AG10803 (cell line): ENCODE results near the gene MCOLN2.
"Not testable (repeated sequence)": the region's sequence is repeated elsewhere in the genome, so short reads cannot be mapped to it uniquely, and the experiment has no call there.

Experiments used
- DNase-seq: peaks from one replicate; pipeline ENCODE4 v3.0.0; 2010; ENCODE audit warnings: low read depth
- H3K4me3 ChIP-seq: 2 replicates; pipeline ENCODE4 v1.5.1; 2011; ENCODE audit warnings: mild to moderate bottlenecking, low read length, control low read depth
- CTCF ChIP-seq: conservative IDR thresholded peaks from 2 replicates; pipeline ENCODE4 v1.5.1; 2011; ENCODE audit warnings: mild to moderate bottlenecking, low read length, control low read depth, inconsistent platforms

The MCOLN2 gene

GRCh38 chr1:84919461-84919970, 77.4 kb downstream of the MCOLN2 start:
- no peak for DNase-seq
- no peak for TF ChIP-seq CTCF
- no peak overlapping the region for H3K4me3 ChIP-seq

- no peak for TF ChIP-seq CTCF
- DNase-seq, result no peak
- H3K4me3 ChIP-seq, result no peak overlapping the region
These were observed 78.1 kb downstream of the MCOLN2 start for GRCh38 chr1:84918726-84919336.

- no peak for TF ChIP-seq CTCF
- DNase-seq, result no peak
- H3K4me3 ChIP-seq, result no peak overlapping the region
These were observed 80.0 kb downstream of the MCOLN2 start for GRCh38 chr1:84916897-84917296.

- TF ChIP-seq CTCF, result no peak
- no peak overlapping the region for H3K4me3 ChIP-seq
- peak; percentile 24 for DNase-seq
These were observed 83.4 kb downstream of the MCOLN2 start for GRCh38 chr1:84913555-84913892.

GRCh38 chr1:84912726-84913554, 84.0 kb downstream of the MCOLN2 start:
- H3K4me3 ChIP-seq, result no peak overlapping the region
- TF ChIP-seq CTCF, result no peak
- no peak for DNase-seq

- not testable (repeated sequence) for DNase-seq, H3K4me3 ChIP-seq
These were observed 88.0 kb downstream of the MCOLN2 start for GRCh38 chr1:84908746-84909464.

GRCh38 chr1:84907095-84907827, 89.7 kb downstream of the MCOLN2 start:
- DNase-seq, result peak; percentile 18
- no peak overlapping the region for H3K4me3 ChIP-seq
- TF ChIP-seq CTCF, result no peak

- not testable (repeated sequence) for H3K4me3 ChIP-seq, DNase-seq
These were observed 94.2 kb downstream of the MCOLN2 start for GRCh38 chr1:84902727-84903126.
